RWPE1 (cell line): ENCODE data around the gene ASPDH.

Experiments
- CTCF ChIA-PET: fragments of 350-600 bp; sonication (Branson Sonifier 250); formaldehyde crosslinking; extraction: SDS; loops from one replicate; lab custom pipeline; 2021; lab: Yijun Ruan, JAX
- POLR2A ChIA-PET: fragments of 400-600 bp; formaldehyde crosslinking; extraction: SDS; loops from one replicate; lab custom pipeline; 2020; ENCODE audit warnings: antibody characterized with exemption; ENCODE audit not compliant: low non-redundant PET; lab: Yijun Ruan, JAX
- DNase-seq: peaks from one replicate; pipeline ENCODE4 v3.0.0; 2012; ENCODE audit warnings: low spot score
- H3K27ac ChIP-seq: fragments of 450-650 bp; 2 replicates; pipeline ENCODE4 v1.5.1; 2017
- TF ChIP-seq, protein P1 (sequence below): fragments of 450-650 bp; conservative IDR thresholded peaks from 2 replicates; pipeline ENCODE4 v1.5.1; 2017; ENCODE audit warnings: low read depth, mild to moderate bottlenecking

ASPDH gene

DNA sequence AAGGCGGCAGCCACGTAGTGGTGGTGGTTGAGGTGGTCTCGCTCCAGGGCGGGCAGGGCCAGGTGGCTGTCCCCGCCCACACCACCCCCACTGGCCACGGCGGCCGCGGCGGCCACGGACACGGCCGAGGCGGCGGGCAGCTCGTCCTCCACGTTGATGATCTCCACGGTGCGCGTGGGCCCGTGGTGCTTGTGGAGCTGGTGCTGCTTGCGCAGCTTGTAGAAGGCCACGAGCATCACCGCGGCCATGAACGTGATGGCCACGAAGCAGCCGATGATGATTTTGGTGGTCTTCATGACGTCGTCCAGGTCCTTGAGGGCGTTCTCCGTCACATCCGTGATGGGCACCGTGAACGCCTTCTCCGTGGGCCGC is 4.0 kb upstream of the ASPDH start:
- no peak for DNase-seq
- POLR2A ChIA-PET, result no interaction called here
- CTCF ChIA-PET, result no interaction called here
- TF ChIP-seq, protein P1, sequence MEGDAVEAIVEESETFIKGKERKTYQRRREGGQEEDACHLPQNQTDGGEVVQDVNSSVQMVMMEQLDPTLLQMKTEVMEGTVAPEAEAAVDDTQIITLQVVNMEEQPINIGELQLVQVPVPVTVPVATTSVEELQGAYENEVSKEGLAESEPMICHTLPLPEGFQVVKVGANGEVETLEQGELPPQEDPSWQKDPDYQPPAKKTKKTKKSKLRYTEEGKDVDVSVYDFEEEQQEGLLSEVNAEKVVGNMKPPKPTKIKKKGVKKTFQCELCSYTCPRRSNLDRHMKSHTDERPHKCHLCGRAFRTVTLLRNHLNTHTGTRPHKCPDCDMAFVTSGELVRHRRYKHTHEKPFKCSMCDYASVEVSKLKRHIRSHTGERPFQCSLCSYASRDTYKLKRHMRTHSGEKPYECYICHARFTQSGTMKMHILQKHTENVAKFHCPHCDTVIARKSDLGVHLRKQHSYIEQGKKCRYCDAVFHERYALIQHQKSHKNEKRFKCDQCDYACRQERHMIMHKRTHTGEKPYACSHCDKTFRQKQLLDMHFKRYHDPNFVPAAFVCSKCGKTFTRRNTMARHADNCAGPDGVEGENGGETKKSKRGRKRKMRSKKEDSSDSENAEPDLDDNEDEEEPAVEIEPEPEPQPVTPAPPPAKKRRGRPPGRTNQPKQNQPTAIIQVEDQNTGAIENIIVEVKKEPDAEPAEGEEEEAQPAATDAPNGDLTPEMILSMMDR, result no peak
- H3K27ac ChIP-seq, result no peak overlapping the region

DNA sequence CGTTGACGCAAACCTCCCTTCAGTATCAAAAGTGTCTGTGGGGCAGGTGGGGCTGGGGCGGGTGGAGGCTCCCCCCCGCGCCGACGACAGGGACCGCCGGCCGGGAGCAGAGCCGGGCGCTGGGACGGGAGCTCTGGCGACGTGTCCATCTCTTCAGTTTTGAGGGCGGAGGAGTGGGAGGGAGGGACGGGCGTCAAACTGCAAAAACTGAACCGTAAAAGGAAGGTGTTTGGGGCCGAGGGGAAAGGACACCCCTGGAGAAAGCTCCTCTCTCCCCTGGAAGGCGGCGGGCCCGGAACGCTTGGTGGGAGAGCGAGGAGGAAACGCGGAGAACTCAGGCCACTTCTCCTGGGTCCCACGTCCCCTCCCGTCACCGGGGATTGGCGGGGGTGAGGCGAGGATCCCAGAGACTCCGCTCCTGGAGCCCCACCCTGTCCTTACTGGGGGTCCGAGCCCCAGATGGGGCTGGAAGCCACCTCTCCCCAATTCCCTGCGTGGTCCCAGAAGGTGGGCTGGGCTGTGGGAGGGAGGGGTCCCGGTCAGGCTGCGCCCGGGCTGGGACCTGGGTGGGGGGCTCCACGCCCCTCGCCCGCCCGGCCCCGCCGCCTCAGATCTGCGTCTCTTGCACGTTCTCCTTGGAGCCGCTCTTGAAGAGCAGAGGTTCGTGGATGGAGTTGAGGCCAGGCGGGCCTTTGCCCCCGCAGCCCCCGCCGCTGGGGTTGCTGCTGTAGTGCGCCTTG is 3.4 kb upstream of the ASPDH start:
- ChIA-PET POLR2A (no interaction called here), CTCF (no interaction called here)
- no peak overlapping the region for H3K27ac ChIP-seq
- TF ChIP-seq, protein P1, result no peak
- DNase-seq, result no peak

DNA sequence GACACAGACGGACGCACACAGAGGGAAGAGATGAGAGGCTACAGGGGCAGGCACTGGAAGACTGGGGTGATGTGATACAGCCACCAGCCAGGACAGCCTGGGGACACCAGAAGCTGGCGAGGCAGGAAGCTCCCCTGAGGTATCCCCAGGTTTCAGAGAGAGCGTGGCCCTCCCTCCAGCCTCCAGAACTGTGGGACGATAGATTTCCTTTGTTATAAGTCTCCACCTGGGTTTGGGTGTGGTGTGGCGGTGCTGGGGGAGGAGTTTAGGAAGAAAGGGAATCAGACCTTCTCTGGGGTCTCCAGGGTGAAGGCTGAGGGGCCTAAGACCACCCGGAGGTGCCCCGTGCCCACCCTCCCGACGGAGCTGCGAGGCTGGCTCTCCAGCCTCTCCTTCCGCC is 2.7 kb upstream of the ASPDH start:
- CTCF ChIA-PET, result no interaction called here
- no peak for DNase-seq
- no peak overlapping the region for H3K27ac ChIP-seq
- TF ChIP-seq, protein P1, result no peak
- POLR2A ChIA-PET, result no interaction called here

DNA sequence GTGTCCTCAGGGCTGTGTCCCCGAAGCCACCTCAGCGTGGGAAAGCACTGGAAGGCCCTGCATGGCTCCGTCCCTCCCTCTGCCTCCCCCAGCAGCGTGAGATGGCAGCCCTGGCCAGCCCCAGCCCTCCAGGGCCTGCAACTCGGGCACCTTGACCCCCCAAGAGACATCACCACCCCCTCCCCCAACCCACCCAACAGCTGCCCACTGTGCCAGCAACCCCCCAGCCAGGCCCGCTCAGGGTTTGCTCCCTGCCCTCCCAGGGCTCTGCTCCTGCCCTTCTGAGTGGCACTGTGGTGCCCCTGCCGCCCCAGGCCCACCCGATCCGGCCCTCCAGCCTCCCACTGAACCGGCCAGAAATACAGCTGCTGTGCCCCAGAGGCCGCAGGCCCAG is 1.5 kb upstream of the ASPDH start:
- ChIA-PET POLR2A (no interaction called here), CTCF (no interaction called here)
- no peak overlapping the region for H3K27ac ChIP-seq
- TF ChIP-seq, protein P1, result no peak
- DNase-seq, result no peak

DNA sequence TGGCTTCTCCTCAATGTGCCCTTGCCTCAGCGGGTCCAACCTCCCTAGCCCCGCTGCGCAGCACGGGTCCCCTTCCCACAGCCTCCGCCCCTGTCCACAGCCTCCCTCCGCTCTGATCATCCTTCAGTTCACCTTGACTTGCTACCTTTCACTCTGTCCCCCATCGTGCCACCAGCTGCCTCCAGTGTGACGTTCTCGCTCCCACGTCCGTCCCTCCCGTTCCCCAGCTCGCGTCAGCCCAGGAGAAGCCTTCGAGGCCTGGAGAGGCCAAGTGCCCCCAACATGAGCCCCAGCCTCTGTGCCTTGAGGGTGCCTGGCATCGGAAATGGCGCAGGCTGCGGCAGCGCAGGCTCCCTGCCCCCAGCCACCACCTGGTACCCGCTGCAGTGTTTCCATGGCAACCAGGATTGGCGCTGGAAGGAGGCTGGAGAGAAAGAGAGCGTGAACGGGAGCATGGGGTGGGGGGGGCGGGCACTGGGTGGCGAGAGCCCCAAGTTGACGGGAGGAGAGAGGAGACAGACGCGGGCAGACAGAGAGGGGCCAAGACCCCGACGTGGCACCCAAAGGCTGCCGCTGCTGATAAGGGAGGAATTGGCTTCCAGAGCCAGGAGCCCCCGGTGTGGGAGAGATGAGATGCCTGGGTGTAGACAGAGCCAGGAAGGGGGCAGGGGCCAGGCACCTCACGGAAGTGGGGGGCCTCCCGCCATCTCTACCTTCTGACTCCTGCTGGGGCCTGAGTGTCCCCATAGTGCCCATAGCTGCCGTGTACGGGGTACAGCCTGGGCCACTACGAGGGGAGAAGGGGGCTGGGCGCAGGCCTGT is 844 bp upstream of the ASPDH start:
- no peak overlapping the region for H3K27ac ChIP-seq
- POLR2A ChIA-PET, result no interaction called here
- TF ChIP-seq, protein P1, result no peak
- DNase-seq, result no peak
- CTCF ChIA-PET, result no interaction called here

DNA sequence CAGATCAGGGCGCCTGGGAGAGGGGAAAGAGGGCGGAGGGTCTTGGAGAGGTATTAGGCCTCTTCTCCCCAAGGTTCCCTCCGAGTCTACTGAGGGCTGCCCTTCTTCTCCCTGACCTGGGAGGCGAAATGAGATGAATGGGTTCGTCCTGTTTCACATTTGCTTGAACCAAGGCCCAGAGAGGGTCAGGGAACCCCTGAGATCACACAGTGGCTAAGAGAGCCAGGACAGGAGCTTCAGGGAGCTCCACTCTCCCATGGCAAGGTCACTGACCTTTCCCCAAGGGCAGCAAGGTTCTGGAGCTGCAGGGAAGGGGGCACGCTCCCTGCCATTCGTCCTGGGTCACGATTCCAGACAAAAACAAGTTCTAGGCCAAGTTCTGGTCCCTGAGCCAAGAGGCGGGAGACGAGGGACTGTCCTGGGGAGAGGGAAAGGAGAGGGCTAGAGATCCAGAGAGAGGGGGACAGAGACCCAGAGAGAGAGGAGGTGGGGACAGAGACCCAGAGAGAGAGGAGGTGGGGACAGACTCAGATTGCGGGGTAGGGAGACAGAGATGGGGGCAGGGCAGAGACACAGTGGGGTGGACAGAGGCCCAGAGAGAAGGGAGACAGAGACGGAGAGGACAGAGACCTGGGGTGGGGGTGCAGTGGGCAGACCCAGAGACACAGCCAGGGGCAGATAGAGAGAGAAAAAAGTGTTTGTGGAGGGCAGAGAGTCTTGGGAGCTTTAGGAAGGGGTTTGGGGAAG is 541 bp downstream of the ASPDH start:
- TF ChIP-seq, protein P1, result no peak
- H3K27ac ChIP-seq, result no peak overlapping the region
- no peak for DNase-seq
- CTCF ChIA-PET, result no interaction called here
- POLR2A ChIA-PET, result no interaction called here
